GM12864 (cell line): ENCODE results near the gene SOWAHD.

ENCODE experiments used
- DNase-seq: peaks from one replicate; pipeline ENCODE4 v3.0.0-alpha.2; 2011; ENCODE audit warnings: low read depth
- H3K4me3 ChIP-seq: 2 replicates; pipeline ENCODE4 v1.5.1; 2011; ENCODE audit warnings: mild to moderate bottlenecking, low read depth, low read length, control low read depth
- CTCF ChIP-seq: IDR thresholded peaks from 2 replicates; pipeline ENCODE4 v1.5.1; 2011; ENCODE audit warnings: low read depth, mild to moderate bottlenecking, moderate library complexity, low read length, control low read depth, inconsistent platforms; ENCODE audit errors: missing control alignments

SOWAHD gene

GRCh38 chrX:119775517-119776238 lies 17.3 kb downstream of the SOWAHD start:
- peak overlapping the region; percentile 12; the same call in 1 of the 2 replicates for H3K4me3 ChIP-seq
- no peak for TF ChIP-seq CTCF
- DNase-seq, result no peak

DNA sequence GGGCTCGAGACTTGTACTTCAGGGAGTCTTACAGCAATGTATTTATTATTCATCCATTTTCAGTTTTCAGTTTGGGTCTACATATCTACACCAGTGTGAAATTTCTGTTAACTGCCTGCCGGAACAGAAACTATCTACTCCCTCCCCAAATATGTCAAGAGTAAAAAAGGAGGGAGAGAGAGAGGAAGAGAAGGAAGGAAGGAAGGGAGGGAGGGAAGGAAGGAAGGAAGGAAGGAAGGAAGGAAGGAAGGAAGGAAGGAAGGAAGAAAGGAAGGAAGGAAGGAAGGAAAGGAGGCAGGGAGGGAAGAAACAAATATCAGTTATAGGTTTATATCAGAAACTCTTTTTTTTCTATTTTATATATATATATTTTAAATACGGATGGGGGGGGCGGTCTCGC lies 20.4 kb downstream of the SOWAHD start:
- H3K4me3 ChIP-seq, result no peak overlapping the region
- no peak for TF ChIP-seq CTCF
- no peak for DNase-seq

DNA sequence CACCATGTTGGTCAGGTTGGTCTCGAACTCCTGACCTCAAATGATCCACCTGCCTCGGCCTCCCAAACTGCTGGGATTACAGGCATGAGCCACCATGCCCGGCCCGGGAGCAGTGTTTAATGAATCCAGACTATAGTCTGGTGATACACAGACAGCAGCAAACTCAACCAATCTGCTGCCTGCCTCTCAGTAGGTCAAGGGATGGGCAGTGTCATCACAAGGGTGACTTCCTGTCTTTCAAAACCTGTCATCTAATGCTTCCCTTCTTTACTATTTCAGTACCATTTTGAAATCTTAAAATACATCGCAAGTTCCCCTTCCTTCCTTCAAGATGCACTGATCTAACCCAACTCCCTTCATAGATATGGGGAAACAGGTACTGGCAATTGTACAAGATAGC lies 24.6 kb downstream of the SOWAHD start:
- no peak overlapping the region for H3K4me3 ChIP-seq
- no peak for DNase-seq
- TF ChIP-seq CTCF, result no peak

- no peak overlapping the region for H3K4me3 ChIP-seq
- peak; percentile 70 for TF ChIP-seq CTCF
- DNase-seq, result no peak
Observed at GRCh38 chrX:119784747-119785446, 26.5 kb downstream of the SOWAHD start.

GRCh38 chrX:119790977-119791436 lies 32.6 kb downstream of the SOWAHD start:
- peak overlapping the region; percentile 88 for H3K4me3 ChIP-seq
- TF ChIP-seq CTCF, result peak; percentile 29
- DNase-seq, result no peak

DNA sequence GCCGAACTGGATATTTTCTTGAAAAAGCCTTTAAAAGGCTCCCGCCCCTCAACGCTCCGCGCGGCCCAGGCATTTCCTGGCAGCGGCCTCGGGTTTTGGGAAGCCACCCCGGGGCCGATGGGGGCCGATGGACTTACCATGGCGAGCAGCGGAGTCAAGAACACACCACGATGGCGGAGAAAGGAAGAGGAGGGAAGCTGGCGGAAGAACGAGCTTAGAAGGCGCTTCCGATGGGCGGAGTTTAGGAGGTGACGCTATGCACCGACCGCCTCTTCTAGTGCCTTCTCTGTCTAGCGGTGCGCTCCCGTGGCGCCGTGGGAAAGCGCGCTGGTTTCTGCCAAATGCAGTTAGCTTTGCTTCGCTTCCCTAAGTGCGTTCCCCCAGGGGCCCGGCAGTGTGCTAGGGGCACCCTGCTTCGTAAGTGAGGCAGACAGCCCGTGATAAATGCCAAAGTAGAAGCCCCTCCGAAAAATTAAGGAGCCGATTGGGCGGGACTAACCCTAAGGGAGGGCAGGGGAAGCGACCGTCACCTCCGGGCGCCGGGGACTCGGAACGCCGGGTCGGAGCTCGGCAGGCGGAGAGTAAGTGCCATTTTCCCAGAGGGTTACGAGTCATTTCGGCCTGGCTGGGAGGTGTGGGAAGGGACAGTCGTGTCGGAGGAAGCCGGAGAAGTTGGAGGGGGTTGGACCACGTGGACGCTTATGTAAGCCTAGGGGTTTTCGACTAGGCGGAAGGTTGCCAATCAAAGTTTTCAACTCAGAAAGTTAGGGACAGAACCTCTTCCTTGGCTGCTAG lies 33.2 kb downstream of the SOWAHD start, which contains the start of gene RPL39:
Gene RPL39, minus strand, starts transcription at position 194 of the 795 bp plus-strand sequence. Its CDS starts 54 bp downstream, at position 140.
- TF ChIP-seq CTCF, result no peak
- DNase-seq, result peak; percentile 66
- peak within 1 kb of the TSS; percentile 88 for H3K4me3 ChIP-seq
